PC-9 (cell line): ENCODE results near the gene EBLN2. TPM values are rescaled to one million over a fixed set of nuclear protein-coding genes. Genes with fewer than 3 reads are reported as not detected.
A peak's percentile ranks its signal among the peaks of the same experiment; 100 is the strongest.

ENCODE experiments used
- BruUV-seq: library from RNA; stranded (reverse); fragments of 400-500 nt; replicated peaks from 2 replicates; lab custom pipeline; 2021; lab: Mats Ljungman, UMichigan
- CTCF ChIA-PET: fragments of 300-600 bp; sonication (Branson Sonifier 250); formaldehyde crosslinking; loops from one replicate; lab custom pipeline; 2022; ENCODE audit warnings: antibody characterized with exemption; lab: Charles Lee
- POLR2A ChIA-PET: fragments of 300-600 bp; sonication (Branson Sonifier 250); formaldehyde crosslinking; loops from one replicate; lab custom pipeline; 2022; ENCODE audit warnings: antibody characterized with exemption; ENCODE audit not compliant: unreplicated experiment; lab: Charles Lee
- DNase-seq, 2 experiments: peaks; one replicate each; pipeline versions ENCODE4 v3.0.0 to v3.0.0-alpha.2; 2015 to 2022; ENCODE audit warnings: mixed read lengths in 1 of 2
- H2AFZ ChIP-seq: fragments of 200-600 bp; sonication (generic); 2 replicates; pipeline ENCODE4 v1.8.1; 2017; ENCODE audit warnings: antibody characterized with exemption
- H3F3A ChIP-seq: fragments of 200-600 bp; sonication (generic); 2 replicates; pipeline ENCODE4 v1.8.1; 2017; ENCODE audit warnings: antibody characterized with exemption, mild to moderate bottlenecking, low read depth; ENCODE audit not compliant: insufficient read depth
- H3K27ac ChIP-seq: fragments of 200-600 bp; sonication (generic); 2 replicates; pipeline ENCODE4 v1.6.1; 2016; ENCODE audit warnings: mixed run types
- H3K27me3 ChIP-seq: fragments of 200-600 bp; sonication (generic); 2 replicates; pipeline ENCODE4 v1.6.1; 2016; ENCODE audit warnings: low read depth, mixed run types; ENCODE audit not compliant: insufficient read depth
- H3K36me3 ChIP-seq: fragments of 200-600 bp; sonication (generic); 2 replicates; pipeline ENCODE4 v1.6.1; 2016; ENCODE audit warnings: low read depth, mixed run types
- H3K4me1 ChIP-seq: fragments of 200-600 bp; sonication (generic); replicated peaks from 2 replicates; pipeline ENCODE4 v1.6.1; 2016; ENCODE audit warnings: mixed run types; ENCODE audit not compliant: insufficient read depth
- H3K4me2 ChIP-seq: fragments of 200-600 bp; sonication (generic); 2 replicates; pipeline ENCODE4 v1.6.1; 2017; ENCODE audit warnings: mixed run types
- H3K4me3 ChIP-seq: fragments of 200-600 bp; sonication (generic); 2 replicates; pipeline ENCODE4 v1.6.1; 2016; ENCODE audit warnings: mixed run types
- H3K79me2 ChIP-seq: fragments of 200-600 bp; sonication (generic); 2 replicates; pipeline ENCODE4 v1.6.1; 2017; ENCODE audit warnings: low read depth, mixed run types
- H3K9me2 ChIP-seq: fragments of 200-600 bp; sonication (generic); 2 replicates; pipeline ENCODE4 v1.8.1; 2017; ENCODE audit warnings: mild to moderate bottlenecking; ENCODE audit not compliant: insufficient read depth
- H3K9me3 ChIP-seq: fragments of 200-600 bp; sonication (generic); 2 replicates; pipeline ENCODE4 v1.8.1; 2016; ENCODE audit warnings: low read depth; ENCODE audit not compliant: insufficient read depth
- H4K20me1 ChIP-seq: fragments of 200-600 bp; sonication (generic); 2 replicates; pipeline ENCODE4 v1.8.1; 2017; ENCODE audit not compliant: insufficient read depth
- EZH2 ChIP-seq: fragments of 200-600 bp; sonication (generic); IDR thresholded peaks from 2 replicates; pipeline ENCODE4 v1.8.0; 2017; ENCODE audit warnings: antibody characterized with exemption, low read depth
- intact Hi-C: fragments of 100-400 bp; cut with micrococcal nuclease; formaldehyde crosslinking; loops from one replicate; pipeline ENCODE4 v1.10.0; 2022; ENCODE audit not compliant: unreplicated experiment
- total RNA-seq: library from RNA; stranded (reverse); gene quantifications from 2 replicates; pipeline ENCODE4 v1.2.3, GENCODE V29; 2021
- TF ChIP-seq, protein P1 (sequence below): fragments of 200-600 bp; sonication (generic); conservative IDR thresholded peaks from 2 replicates; pipeline ENCODE4 v1.6.1; 2017; ENCODE audit warnings: mixed run types, antibody characterized with exemption, mild to moderate bottlenecking, moderate library complexity

Gene EBLN2
- total RNA-seq, 1 experiment from 2014 or later = 5.5 TPM

DNA sequence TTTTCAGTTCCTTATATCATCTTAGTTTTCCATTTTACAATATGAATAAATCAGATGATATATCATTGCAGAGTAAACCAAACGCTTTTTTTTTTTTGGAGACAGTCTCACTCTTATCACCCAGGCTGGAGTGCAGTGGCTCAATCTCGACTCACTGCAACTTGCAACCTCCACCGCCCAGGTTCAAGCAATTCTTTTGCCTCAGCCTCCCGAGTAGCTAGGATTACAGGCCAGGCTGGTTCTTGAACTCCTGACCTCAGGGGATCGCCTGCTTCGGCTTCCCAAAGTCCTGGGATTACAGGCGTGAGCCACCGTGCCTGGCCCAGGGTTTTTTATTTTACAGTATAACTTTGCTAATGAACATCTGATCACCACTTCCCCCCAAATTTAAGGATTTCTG lies 5.9 kb upstream of the EBLN2 start:
- TF ChIP-seq, protein P1, sequence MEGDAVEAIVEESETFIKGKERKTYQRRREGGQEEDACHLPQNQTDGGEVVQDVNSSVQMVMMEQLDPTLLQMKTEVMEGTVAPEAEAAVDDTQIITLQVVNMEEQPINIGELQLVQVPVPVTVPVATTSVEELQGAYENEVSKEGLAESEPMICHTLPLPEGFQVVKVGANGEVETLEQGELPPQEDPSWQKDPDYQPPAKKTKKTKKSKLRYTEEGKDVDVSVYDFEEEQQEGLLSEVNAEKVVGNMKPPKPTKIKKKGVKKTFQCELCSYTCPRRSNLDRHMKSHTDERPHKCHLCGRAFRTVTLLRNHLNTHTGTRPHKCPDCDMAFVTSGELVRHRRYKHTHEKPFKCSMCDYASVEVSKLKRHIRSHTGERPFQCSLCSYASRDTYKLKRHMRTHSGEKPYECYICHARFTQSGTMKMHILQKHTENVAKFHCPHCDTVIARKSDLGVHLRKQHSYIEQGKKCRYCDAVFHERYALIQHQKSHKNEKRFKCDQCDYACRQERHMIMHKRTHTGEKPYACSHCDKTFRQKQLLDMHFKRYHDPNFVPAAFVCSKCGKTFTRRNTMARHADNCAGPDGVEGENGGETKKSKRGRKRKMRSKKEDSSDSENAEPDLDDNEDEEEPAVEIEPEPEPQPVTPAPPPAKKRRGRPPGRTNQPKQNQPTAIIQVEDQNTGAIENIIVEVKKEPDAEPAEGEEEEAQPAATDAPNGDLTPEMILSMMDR = no peak
- TF ChIP-seq EZH2 = no peak
- Histone ChIP-seq H4K20me1 (peaks cover 49% of the 10 kb centered on the region), H3F3A (0 out of 2 replicates have a peak, but pooled peaks cover 4% of the 10 kb centered on the region), H3K4me1 (no peaks in the 10 kb centered on the region), H2AFZ (no peak overlapping the region), H3K27me3 (no peaks in the 10 kb centered on the region), H3K9me2 (no peaks in the 10 kb centered on the region), H3K4me3 (no peak overlapping the region), H3K4me2 (no peak overlapping the region), H3K36me3 (peaks cover 3% of the 10 kb centered on the region; the same call in 1 of the 2 replicates), H3K27ac (peak overlapping the region; percentile 29; the same call in 1 of the 2 replicates), H3K79me2 (peaks cover 57% of the 10 kb centered on the region), H3K9me3 (no peaks in the 10 kb centered on the region)
- intact Hi-C loops = loop anchor here (5.0 kb wide), 1 partner anchor 58 kb away; the partner anchor contains the start of gene PPP4R2
- CTCF ChIA-PET = interaction anchor here (0.7 to 2.1 kb wide), 3 partner anchors 36 to 634 kb away, joined by 3 to 9 read pairs (median 6); no protein-coding TSS in a partner anchor
- no peak for DNase-seq
- no TSS peak for BruUV-seq
- POLR2A ChIA-PET = no interaction called here

DNA sequence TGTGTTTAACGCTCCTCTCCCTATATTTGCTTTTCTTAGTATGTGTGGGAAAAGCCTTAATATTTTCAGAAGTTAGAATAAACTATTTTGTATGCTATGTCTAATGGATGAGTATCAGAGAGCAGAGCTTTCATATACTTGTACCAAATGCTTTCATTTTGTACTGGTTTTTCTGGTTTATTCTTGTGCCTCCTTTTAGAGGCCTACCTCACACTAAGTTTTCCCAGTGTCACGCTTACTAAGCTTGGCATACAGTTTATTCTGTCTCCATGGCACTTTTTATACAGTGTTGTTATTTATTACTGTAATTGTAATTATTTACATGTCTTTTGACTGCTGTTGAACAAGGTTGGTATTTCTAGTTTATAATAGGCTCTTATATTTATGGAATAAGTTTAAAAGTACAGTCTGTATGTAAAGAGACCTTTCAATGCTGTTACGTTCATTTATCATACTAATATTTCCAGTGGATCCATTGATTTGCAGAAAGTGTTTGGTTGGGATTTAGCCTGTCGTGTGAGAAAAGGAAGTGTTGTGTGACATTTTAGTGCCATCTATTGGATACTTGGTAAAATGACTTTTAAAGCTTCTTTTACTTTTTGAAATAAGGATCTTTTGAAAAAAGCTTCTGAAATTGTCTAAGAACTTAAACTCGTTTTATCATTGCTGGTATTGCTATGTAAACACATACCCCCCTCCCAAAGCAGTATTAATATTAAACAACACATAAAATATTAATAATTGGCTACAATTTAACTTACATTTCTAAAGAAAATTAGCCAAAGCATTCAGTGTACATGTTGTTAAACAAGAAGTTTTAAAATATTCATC lies 5.2 kb upstream of the EBLN2 start:
- intact Hi-C loops = loop anchor here (1.0 to 5.0 kb wide), 2 partner anchors 59 to 117 kb away; partner anchors contain the start of gene PPP4R2
- peak in 1 of 2 experiments; percentile 46 for DNase-seq
- 0 out of 2 replicates have a peak, but pooled peaks cover 4% of the 10 kb centered on the region for H3F3A ChIP-seq
- no peaks in the 10 kb centered on the region for H3K4me1 ChIP-seq
- CTCF ChIA-PET = interaction anchor here (0.6 to 2.1 kb wide), 6 partner anchors 36 to 633 kb away, joined by 3 to 9 read pairs (median 4); no protein-coding TSS in a partner anchor
- H3K79me2 ChIP-seq = peaks cover 52% of the 10 kb centered on the region
- no peak overlapping the region for H3K4me3 ChIP-seq
- H3K9me3 ChIP-seq = no peaks in the 10 kb centered on the region
- POLR2A ChIA-PET = interaction anchor here (0.7 kb wide), 1 partner anchor 45 kb away, joined by 4 read pairs; no protein-coding TSS in a partner anchor
- no peak overlapping the region for H3K4me2 ChIP-seq
- H3K36me3 ChIP-seq = 0 out of 2 replicates have a peak, but pooled peaks cover 3% of the 10 kb centered on the region
- H3K9me2 ChIP-seq = no peaks in the 10 kb centered on the region
- no TSS peak for BruUV-seq
- H3K27ac ChIP-seq = peak overlapping the region; percentile 29; the same call in 1 of the 2 replicates
- peaks cover 46% of the 10 kb centered on the region for H4K20me1 ChIP-seq
- TF ChIP-seq, protein P1 = peak; percentile 61
- TF ChIP-seq EZH2 = no peak
- no peak overlapping the region for H2AFZ ChIP-seq
- H3K27me3 ChIP-seq = no peaks in the 10 kb centered on the region

- H3K79me2 ChIP-seq = peaks cover 49% of the 10 kb centered on the region
- intact Hi-C loops = loop anchor here (1.0 to 5.0 kb wide), 2 partner anchors 59 to 117 kb away; partner anchors contain the start of gene PPP4R2
- H4K20me1 ChIP-seq = peaks cover 46% of the 10 kb centered on the region
- no peaks in the 10 kb centered on the region for H3K4me1 ChIP-seq
- no peaks in the 10 kb centered on the region for H3K9me2 ChIP-seq
- no peak overlapping the region for H3K27ac ChIP-seq
- H3K36me3 ChIP-seq = 0 out of 2 replicates have a peak, but pooled peaks cover 7% of the 10 kb centered on the region
- H3K4me2 ChIP-seq = no peak overlapping the region
- CTCF ChIA-PET = interaction anchor here (0.6 to 2.1 kb wide), 4 partner anchors 36 to 205 kb away, joined by 3 to 9 read pairs (median 4); no protein-coding TSS in a partner anchor
- no TSS peak for BruUV-seq
- no peak for TF ChIP-seq EZH2
- TF ChIP-seq, protein P1 = no peak
- POLR2A ChIA-PET = interaction anchor here (0.7 kb wide), 1 partner anchor 45 kb away, joined by 4 read pairs; no protein-coding TSS in a partner anchor
- 0 out of 2 replicates have a peak, but pooled peaks cover 4% of the 10 kb centered on the region for H3F3A ChIP-seq
- no peak for DNase-seq
- H2AFZ ChIP-seq = no peak overlapping the region
- H3K27me3 ChIP-seq = no peaks in the 10 kb centered on the region
- no peaks in the 10 kb centered on the region for H3K9me3 ChIP-seq
- no peak overlapping the region for H3K4me3 ChIP-seq
These were observed 4.7 kb upstream of the EBLN2 start for GRCh38 chr3:73056845-73057150.
